ENCODE data around the gene METTL9.

DNA sequence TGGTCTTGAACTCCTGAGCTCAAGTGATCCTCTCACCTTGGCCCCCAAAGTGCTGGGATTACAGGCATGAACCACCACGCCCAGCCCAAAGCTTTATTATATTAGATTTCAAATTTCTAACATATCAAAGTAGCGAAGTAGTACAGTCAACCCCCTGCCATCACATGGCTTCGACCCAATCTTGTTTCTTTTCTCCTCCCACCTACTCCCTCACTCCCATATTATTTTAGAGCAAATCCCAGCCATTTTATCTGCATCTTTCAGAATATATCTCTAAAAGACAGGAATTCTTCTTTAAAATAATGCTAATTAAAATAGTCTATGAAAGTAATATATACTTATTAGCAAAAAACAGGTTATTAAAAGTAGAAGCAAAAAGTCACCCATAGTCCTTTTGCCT is 52.1 kb downstream of the METTL9 start:
- TF ChIP-seq POLR2AphosphoS5 (IDR thresholded peaks at IDR 0.05; ENCODE audit: low read depth, low read length) (no peak), SIN3A (IDR thresholded peaks at IDR 0.05; ENCODE audit: borderline replicate concordance, insufficient read depth, low read length) (no peak), TAF1 (IDR thresholded peaks at IDR 0.05; ENCODE audit: borderline replicate concordance, insufficient read depth, low read length) (no peak)
- TF ChIP-seq, protein P1, sequence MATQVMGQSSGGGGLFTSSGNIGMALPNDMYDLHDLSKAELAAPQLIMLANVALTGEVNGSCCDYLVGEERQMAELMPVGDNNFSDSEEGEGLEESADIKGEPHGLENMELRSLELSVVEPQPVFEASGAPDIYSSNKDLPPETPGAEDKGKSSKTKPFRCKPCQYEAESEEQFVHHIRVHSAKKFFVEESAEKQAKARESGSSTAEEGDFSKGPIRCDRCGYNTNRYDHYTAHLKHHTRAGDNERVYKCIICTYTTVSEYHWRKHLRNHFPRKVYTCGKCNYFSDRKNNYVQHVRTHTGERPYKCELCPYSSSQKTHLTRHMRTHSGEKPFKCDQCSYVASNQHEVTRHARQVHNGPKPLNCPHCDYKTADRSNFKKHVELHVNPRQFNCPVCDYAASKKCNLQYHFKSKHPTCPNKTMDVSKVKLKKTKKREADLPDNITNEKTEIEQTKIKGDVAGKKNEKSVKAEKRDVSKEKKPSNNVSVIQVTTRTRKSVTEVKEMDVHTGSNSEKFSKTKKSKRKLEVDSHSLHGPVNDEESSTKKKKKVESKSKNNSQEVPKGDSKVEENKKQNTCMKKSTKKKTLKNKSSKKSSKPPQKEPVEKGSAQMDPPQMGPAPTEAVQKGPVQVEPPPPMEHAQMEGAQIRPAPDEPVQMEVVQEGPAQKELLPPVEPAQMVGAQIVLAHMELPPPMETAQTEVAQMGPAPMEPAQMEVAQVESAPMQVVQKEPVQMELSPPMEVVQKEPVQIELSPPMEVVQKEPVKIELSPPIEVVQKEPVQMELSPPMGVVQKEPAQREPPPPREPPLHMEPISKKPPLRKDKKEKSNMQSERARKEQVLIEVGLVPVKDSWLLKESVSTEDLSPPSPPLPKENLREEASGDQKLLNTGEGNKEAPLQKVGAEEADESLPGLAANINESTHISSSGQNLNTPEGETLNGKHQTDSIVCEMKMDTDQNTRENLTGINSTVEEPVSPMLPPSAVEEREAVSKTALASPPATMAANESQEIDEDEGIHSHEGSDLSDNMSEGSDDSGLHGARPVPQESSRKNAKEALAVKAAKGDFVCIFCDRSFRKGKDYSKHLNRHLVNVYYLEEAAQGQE (IDR thresholded peaks at IDR 0.05; ENCODE audit: insufficient read depth in 1 of 2, low read depth in 2 of 2, low read length in 2 of 2): no peak

Data from PFSK-1 (cell line).